HG03103 (cell line): ENCODE measurements around the gene MS4A18.
A peak's percentile ranks its signal among the peaks of the same experiment; 100 is the strongest.
"Not testable (repeated sequence)": the region's sequence is repeated elsewhere in the genome, so short reads cannot be mapped to it uniquely, and the experiment has no call there.

Source experiments
- ATAC-seq: cut with Tn5 transposase; IDR thresholded peaks from one replicate; pipeline ENCODE4 v1.9.1; 2021; ENCODE audit warnings: low read depth; ENCODE audit not compliant: unreplicated experiment

MS4A18 gene

GRCh38 chr11:60734279-60734678, 9.8 kb downstream of the MS4A18 start:
- ATAC-seq: no peak

- no peak for ATAC-seq
These were observed 14.6 kb downstream of the MS4A18 start for GRCh38 chr11:60739114-60739513.

- ATAC-seq: no peak
These were observed 16.1 kb downstream of the MS4A18 start for GRCh38 chr11:60740573-60740972.

GRCh38 chr11:60741421-60741820, 16.9 kb downstream of the MS4A18 start:
- ATAC-seq: no peak

- no peak for ATAC-seq
These were observed 18.5 kb downstream of the MS4A18 start for GRCh38 chr11:60743058-60743457.

GRCh38 chr11:60744114-60744513, 19.6 kb downstream of the MS4A18 start:
- ATAC-seq: no peak

GRCh38 chr11:60747359-60747873, 22.9 kb downstream of the MS4A18 start:
- ATAC-seq: no peak

- ATAC-seq: no peak
These were observed 23.7 kb downstream of the MS4A18 start for GRCh38 chr11:60748225-60748624.

GRCh38 chr11:60748821-60749220, 24.3 kb downstream of the MS4A18 start:
- no peak for ATAC-seq

GRCh38 chr11:60750911-60751310, 26.4 kb downstream of the MS4A18 start:
- no peak for ATAC-seq

GRCh38 chr11:60753309-60753708, 28.8 kb downstream of the MS4A18 start:
- ATAC-seq: no peak

GRCh38 chr11:60754887-60755286, 30.4 kb downstream of the MS4A18 start:
- no peak for ATAC-seq

- ATAC-seq: no peak
These were observed 31.9 kb downstream of the MS4A18 start, which contains the start of gene MS4A15 for GRCh38 chr11:60756307-60757032. TSS of gene MS4A15 (plus strand) at chr11:60756867. CDS start at chr11:60763734, 6,867 bp downstream.

GRCh38 chr11:60757231-60757800, 32.8 kb downstream of the MS4A18 start:
- ATAC-seq: no peak

GRCh38 chr11:60758671-60759070, 34.2 kb downstream of the MS4A18 start:
- ATAC-seq: not testable (repeated sequence)

- not testable (repeated sequence) for ATAC-seq
These were observed 35.1 kb downstream of the MS4A18 start for GRCh38 chr11:60759438-60760225.

GRCh38 chr11:60761436-60762190, 37.1 kb downstream of the MS4A18 start:
- ATAC-seq: no peak

- ATAC-seq: peak; percentile 50
These were observed 38.6 kb downstream of the MS4A18 start for GRCh38 chr11:60762851-60763691.

- no peak for ATAC-seq
These were observed 39.3 kb downstream of the MS4A18 start for GRCh38 chr11:60763692-60764369.
